NOMO-1 treated with dmso at 0.1 percent for 144 hours (cell line): Measurements from ENCODE around the gene TRMT10A.
"Not testable (repeated sequence)": the region's sequence is repeated elsewhere in the genome, so short reads cannot be mapped to it uniquely, and the experiment has no call there.

Experiments used
- DNase-seq: peaks from one replicate; lab custom pipeline; 2025; ENCODE audit not compliant: unreplicated experiment; lab: John Stamatoyannopoulos, UW

TRMT10A gene

GRCh38 chr4:99552872-99553271 is 11.0 kb downstream of the TRMT10A start:
- DNase-seq, result no peak

GRCh38 chr4:99540277-99540939 is 23.4 kb downstream of the TRMT10A start:
- no peak for DNase-seq

DNA sequence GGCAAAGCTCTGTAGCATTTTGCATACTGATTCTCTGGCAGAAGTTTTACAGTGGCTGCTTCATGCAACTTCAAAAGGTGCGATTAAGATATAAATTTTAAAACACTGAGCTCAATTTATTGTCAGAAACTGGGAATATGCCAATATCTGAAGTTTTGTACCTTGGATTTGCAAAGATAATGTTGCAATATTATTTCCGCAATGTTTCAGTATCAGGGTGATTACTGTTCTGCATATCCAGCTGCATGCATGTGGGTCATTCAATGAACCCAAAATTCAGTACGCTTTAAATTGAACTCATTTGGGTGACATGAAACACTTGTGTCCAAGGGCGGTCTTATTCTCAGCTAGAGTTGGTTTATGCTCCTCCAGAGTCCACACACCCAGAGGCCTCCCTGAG is 26.2 kb downstream of the TRMT10A start:
- no peak for DNase-seq

DNA sequence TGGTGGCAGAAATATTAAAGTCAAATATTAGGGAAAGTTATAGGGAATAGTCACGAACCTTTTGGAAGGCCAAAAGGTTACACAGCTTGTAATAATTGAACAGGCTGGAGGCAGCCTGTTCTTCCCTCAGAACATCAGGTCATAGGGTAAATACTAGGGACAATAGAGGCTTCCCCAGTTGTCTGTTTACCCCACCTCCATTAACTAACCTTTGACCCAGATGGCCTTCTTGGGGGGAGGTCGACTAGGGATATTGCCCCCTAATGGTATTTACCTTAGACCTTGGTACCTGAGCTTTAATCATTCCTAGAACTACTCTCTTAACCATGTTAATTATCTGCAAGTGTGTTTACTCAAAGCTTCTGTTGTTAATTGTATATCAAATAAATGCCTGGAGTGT is 27.0 kb downstream of the TRMT10A start:
- no peak for DNase-seq

GRCh38 chr4:99536271-99536670 is 27.6 kb downstream of the TRMT10A start:
- DNase-seq, result no peak

GRCh38 chr4:99534699-99535098 is 29.1 kb downstream of the TRMT10A start:
- not testable (repeated sequence) for DNase-seq

DNA sequence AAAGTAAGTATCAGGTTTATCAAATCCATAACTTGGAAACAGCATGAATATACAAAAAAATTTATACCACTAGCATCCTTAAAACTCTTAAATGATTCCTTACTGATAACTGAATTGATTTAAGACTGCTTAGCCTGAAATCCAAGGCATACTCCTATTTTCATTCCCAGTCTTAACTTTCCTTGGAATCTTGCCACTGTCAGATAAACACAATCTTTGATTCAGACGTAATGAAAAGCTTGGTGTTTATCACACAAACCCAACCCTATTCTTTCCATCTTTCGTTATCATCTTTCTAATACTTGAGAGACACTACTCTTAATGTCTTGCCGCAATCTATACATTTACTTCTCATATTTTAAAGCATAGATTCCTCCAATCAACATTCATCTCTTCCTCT is 33.9 kb downstream of the TRMT10A start:
- DNase-seq, result no peak

DNA sequence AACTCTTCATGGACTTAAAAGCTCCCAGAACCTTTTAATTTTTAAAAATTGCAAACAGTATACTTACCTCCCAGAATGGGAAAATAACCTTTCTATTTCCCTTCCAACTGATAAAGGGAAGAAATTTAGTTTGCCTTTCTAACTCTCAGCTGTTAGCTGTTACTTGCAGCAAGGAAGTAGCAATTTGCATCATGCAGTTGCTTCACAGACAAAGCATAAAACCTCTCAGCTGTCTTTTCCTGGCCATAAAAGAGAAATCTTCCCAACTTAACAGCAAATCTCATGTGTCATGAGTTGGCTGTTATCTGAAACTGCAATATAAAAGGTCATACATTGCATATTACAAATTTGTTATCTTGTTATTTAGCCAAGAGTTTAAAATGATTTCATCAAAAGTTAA is 34.6 kb downstream of the TRMT10A start:
- DNase-seq, result no peak

DNA sequence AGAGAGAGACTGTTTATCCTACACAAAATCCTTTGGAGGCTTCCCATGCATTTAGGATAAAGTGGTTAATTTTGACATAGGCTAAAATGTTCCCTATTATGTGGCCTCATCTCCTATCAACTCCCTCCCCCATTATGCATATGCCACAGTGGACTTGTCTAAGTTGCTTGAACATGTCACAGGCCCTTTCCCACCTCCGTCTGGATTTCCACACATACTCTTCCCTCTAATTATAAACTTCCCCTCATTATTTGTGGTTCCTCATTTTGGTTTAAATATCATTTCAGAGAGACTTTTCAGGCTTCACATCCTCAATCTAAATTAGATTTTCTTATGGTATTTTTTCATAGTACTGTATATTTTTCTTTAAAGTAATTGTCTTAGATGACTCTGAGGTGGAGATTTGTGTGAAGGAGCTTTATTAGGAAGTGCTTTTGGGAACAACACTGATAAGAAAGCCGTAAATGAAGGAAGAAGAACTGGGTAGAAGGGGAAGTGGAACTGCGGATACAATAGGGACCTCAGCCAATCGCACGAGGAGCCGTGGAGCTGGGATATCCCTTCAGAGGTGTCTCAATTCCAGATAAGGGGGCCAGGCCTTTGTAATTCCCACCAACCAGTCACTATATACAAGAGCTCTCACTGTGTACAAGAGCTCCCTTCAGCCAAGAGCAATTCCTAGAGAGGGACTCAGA is 45.1 kb downstream of the TRMT10A start:
- peak; percentile 78 for DNase-seq

DNA sequence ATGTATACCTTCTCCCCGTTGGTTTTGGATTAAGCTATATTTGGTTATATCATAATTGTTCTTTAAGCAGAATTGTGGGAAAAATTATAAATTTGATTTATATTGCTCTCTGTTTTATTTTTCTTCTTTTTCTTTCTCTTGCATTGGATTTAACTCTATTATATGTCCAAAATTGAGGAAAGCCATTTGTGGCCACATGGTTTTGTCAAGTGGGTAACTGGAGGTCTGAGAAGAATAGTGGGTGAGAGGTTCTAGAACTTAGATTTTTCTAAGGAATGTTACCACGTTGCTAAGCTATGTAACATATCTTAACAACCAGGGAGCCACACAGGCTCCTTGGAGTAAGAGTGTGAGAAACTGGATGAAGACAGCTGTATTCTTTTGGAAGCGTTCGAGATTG is 53.1 kb downstream of the TRMT10A start, which contains the start of gene C4orf17:
Gene C4orf17 (plus strand): TSS at position 301 of the 400 bp plus-strand sequence. CDS start 2,061 bp downstream, outside the sequence.
- no peak for DNase-seq

DNA sequence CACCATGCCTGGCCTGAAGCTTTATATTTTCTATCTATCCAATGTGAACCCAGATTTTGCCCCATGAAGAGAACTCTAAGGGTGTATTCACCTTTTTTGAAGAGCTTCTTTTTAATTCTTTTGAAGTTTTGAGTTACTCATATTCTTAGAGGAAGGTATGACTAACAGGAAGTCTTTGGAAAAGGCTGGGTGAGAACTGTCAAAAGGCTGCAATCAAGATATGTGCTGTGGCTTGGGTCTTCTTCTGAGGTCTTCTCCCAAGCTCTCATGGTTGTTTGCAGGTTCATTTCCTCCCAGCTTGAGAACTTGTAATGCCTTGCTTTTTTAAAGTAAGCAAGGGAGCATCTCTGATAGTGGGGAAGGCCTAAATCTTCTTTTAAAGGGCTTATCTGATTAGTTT is 56.1 kb downstream of the TRMT10A start:
- DNase-seq, result no peak

DNA sequence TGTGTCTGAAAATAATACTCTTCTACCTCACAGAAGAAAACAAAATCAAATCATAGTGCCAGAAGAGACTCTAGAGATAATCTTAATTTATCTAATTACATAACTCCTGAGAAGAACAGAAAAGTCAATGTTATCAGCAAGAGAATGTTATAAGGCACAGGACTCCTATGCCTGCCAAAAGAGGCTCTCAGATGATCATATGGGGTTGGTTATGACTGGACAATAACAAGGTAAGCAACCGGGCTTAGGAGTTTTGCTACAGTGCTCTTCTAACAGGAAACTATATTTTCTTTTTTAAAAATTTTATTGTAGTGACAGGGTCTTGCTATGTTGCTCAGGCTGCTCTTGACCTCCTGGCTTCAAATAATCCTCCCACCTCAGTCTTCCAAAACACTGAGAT is 56.5 kb downstream of the TRMT10A start:
- no peak for DNase-seq

GRCh38 chr4:99506781-99507180 is 57.1 kb downstream of the TRMT10A start:
- no peak for DNase-seq

DNA sequence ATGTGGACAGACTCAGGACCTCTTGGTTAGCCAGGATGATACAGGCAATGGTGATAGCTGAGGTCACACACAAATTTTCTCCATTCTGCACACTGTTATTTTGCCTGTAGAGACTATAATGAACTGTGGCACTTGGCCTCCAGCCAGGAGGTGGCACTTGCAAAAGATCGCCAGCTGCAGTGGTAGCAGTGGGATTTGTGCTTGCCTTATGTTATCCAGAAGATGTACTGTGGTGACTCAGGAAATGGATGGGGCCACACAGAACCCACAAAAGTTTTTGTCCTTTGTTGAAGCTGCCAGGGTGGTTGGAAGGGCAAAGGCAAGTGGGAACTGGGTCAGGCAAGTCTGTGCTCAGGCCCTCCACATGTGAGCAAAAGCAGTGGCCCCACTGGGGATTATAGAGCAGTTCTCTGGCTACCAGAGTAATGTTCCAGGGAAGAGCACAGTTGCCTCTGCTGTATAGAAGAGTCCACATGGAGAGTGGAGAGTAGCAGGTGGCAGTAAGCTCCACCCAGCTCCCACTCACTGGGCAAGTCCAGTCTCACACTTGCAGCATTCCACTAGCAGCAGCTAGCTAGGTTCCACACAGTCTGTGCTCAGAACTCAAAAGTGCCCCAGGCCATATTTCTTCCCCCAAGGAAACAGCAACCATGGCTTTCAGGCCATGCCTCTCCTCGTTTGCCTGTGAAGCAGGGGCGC is 58.9 kb downstream of the TRMT10A start:
- no peak for DNase-seq
